Measurements from ENCODE around the gene ARNT2.

- TF ChIP-seq, protein P1, sequence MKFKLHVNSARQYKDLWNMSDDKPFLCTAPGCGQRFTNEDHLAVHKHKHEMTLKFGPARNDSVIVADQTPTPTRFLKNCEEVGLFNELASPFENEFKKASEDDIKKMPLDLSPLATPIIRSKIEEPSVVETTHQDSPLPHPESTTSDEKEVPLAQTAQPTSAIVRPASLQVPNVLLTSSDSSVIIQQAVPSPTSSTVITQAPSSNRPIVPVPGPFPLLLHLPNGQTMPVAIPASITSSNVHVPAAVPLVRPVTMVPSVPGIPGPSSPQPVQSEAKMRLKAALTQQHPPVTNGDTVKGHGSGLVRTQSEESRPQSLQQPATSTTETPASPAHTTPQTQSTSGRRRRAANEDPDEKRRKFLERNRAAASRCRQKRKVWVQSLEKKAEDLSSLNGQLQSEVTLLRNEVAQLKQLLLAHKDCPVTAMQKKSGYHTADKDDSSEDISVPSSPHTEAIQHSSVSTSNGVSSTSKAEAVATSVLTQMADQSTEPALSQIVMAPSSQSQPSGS (CRISPR knock-in tag; IDR thresholded peaks at IDR 0.05; ENCODE audit: borderline replicate concordance, low read depth): no peak
- no peak for TF ChIP-seq SMAD4 (CRISPR knock-in tag; IDR thresholded peaks at IDR 0.05)
- no peak for TF ChIP-seq CTCF (IDR thresholded peaks at IDR 0.05)
Measured at GRCh38 chr15:80527961-80528360, 123.8 kb downstream of the ARNT2 start.
